Gastrocnemius medialis (tissue), 4 donors: ENCODE results near the gene ATXN7L1. TPM values are rescaled to one million over a fixed set of nuclear protein-coding genes. Genes with fewer than 3 reads are reported as not detected.

ENCODE experiments used
- ATAC-seq, 2 donors: fragments of 150-250 bp; one replicate each; pipeline ENCODE4 v1.9.1; 2016
- DNase-seq, 2 donors: peaks; one replicate each; pipeline ENCODE4 v3.0.0-alpha.2; 2019
- H3K27ac ChIP-seq, 4 donors: fragments of 200-600 bp; sonication (generic); 1 replicate in 1 of 4; 2 replicates in 3 of 4; pipeline ENCODE4 v1.5.1; 2016 to 2018; ENCODE audit warnings: mild to moderate bottlenecking in 2 of 4, moderate library complexity in 1 of 4
- H3K27me3 ChIP-seq, 3 donors: fragments of 200-600 bp; sonication (generic) in 2 of 3; 1 replicate in 1 of 3; 2 replicates in 2 of 3; pipeline versions ENCODE4 v1.5.1 to v1.6.0; 2016 to 2019; ENCODE audit warnings: mild to moderate bottlenecking in 1 of 3, moderate library complexity in 1 of 3
- H3K36me3 ChIP-seq, 2 donors: fragments of 200-600 bp; sonication (generic) in 1 of 2; one replicate each; pipeline ENCODE4 v1.5.1; 2017 to 2018
- H3K4me1 ChIP-seq, 2 donors: fragments of 200-600 bp; sonication (generic) in 1 of 2; one replicate each; pipeline ENCODE4 v1.5.1; 2016 to 2017; ENCODE audit warnings: mild to moderate bottlenecking in 2 of 2
- H3K4me3 ChIP-seq, 4 donors: fragments of 200-600 bp; sonication (generic) in 3 of 4; 1 replicate in 1 of 4; 2 replicates in 3 of 4; pipeline ENCODE4 v1.5.1; 2016 to 2019; ENCODE audit warnings: mild to moderate bottlenecking in 2 of 4
- H3K9me3 ChIP-seq, 3 donors: fragments of 200-600 bp; sonication (generic) in 2 of 3; 1 replicate in 1 of 3; 2 replicates in 2 of 3; pipeline ENCODE4 v1.5.1; 2016 to 2019
- POLR2A ChIP-seq, 2 donors: fragments of 450-650 bp; IDR thresholded peaks; one replicate each; pipeline ENCODE4 v1.6.1; 2017; ENCODE audit warnings: antibody characterized with exemption in 2 of 2, mild to moderate bottlenecking in 2 of 2, moderate library complexity in 2 of 2
- in situ Hi-C, 4 donors: fragments of 200-750 bp; cut with MboI; loops; one replicate each; pipeline versions ENCODE4 v1.15.0 to v1.8.0; 2017; ENCODE audit warnings: low sequenced_read_pairs in 4 of 4
- intact Hi-C: fragments of 100-400 bp; cut with DNase I; formaldehyde crosslinking; loops from one replicate; pipeline ENCODE4 v1.15.1; 2023; ENCODE audit warnings: low total_unique reads
- total RNA-seq, 4 donors: library from RNA; depleted of rRNA; stranded (reverse); fragments of >200 nt; gene quantifications; one replicate each; pipeline versions ENCODE4 v1.1.0 to v1.2.3, GENCODE V29; 2016
- TF ChIP-seq, protein P1 (sequence below), 5 experiments: fragments of 450-650 bp in 3 of 5; fragments of 200-600 bp in 2 of 5; sonication (generic) in 2 of 5; IDR thresholded peaks in 4 of 5; conservative IDR thresholded peaks in 1 of 5; 1 replicate in 4 of 5; 2 replicates in 1 of 5; pipeline ENCODE4 v1.5.1; 2016 to 2019; ENCODE audit warnings: antibody characterized with exemption in 5 of 5, mild to moderate bottlenecking in 3 of 5, moderate library complexity in 3 of 5

ATXN7L1 gene
- total RNA-seq, 4 donors from 2014 or later = 1.6 to 6.6 (median 4.8) TPM

DNA sequence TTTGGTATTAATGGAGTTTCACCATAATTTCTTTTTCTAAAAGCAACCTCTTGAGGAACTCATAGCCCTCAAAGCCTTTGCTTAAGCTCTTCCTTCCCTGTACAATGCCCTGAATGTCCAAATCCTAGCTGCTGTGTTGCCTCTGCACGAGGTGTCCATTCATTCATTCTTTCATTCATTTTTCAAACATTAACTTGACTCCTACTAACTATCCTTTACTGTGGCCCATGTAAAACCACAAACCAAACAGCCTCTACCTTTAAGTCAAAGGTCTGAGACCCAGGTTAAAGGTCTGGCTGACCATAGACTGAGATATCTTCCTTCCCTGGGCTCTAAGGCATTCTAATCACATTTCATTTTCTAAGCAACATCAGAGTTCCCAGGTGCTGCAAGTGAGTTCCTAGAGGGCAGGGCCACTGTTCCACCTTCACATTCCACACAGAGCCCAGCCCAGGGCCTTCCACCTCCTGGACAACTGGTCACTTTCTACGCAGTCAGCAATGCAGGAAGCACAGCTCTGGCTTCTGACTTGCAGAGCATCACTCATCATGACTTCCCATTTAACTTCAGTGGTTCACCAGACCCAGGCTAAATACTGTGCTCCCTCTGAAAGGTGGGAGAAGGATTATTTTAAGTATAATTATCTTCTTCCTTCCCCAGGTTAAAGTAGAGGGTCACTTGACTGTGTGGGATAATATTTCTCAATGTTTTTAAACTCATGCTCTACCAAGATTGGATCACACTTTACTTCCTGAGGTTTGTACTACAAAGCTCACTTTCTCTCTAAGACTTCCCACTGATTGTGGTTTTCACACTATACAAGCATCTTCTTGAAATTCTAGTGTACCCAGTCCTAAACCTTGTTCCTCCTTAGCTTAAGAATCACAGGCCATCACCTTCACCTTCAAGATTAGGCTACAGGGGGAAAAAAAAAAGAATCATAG, 19.1 kb downstream of the ATXN7L1 start:
- in situ Hi-C loops = no loop called here
- ATAC-seq (no peak), DNase-seq (no peak)
- H3K36me3 ChIP-seq = no peaks in the 10 kb centered on the region
- H3K27me3 ChIP-seq = no peaks in the 10 kb centered on the region
- intact Hi-C loops = no loop called here
- no peaks in the 10 kb centered on the region for H3K9me3 ChIP-seq
- H3K4me1 ChIP-seq = no peaks in the 10 kb centered on the region
- H3K4me3 ChIP-seq = no peak overlapping the region
- TF ChIP-seq POLR2A (IDR thresholded peaks at IDR 0.05) = no peak
- TF ChIP-seq, protein P1, sequence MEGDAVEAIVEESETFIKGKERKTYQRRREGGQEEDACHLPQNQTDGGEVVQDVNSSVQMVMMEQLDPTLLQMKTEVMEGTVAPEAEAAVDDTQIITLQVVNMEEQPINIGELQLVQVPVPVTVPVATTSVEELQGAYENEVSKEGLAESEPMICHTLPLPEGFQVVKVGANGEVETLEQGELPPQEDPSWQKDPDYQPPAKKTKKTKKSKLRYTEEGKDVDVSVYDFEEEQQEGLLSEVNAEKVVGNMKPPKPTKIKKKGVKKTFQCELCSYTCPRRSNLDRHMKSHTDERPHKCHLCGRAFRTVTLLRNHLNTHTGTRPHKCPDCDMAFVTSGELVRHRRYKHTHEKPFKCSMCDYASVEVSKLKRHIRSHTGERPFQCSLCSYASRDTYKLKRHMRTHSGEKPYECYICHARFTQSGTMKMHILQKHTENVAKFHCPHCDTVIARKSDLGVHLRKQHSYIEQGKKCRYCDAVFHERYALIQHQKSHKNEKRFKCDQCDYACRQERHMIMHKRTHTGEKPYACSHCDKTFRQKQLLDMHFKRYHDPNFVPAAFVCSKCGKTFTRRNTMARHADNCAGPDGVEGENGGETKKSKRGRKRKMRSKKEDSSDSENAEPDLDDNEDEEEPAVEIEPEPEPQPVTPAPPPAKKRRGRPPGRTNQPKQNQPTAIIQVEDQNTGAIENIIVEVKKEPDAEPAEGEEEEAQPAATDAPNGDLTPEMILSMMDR (IDR thresholded peaks at IDR 0.05 in 4 of 5, conservative IDR thresholded peaks at IDR 0.05 in 1 of 5) = no peak
- no peak overlapping the region for H3K27ac ChIP-seq

DNA sequence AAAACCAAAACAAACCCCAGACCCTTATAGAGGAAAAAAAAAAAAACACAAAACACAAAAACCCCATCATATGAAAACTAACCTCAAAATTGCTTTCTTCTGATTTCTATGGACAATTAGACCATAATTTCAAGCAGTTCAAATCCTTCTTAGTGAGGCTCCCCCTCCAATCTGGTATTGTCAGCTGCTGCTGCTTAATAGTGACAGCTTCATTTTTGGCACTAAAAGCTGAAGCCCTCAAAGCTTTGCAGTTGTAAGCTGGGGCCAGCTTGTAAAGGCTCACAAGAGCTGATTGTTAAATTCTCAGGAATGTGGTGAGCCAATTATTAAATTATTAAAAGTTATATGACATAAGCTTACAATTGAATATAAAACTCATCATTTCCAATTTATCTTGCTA, 21.9 kb downstream of the ATXN7L1 start:
- DNase-seq = no peak
- no peak for ATAC-seq
- no peaks in the 10 kb centered on the region for H3K36me3 ChIP-seq
- H3K4me1 ChIP-seq = no peaks in the 10 kb centered on the region
- no peak for TF ChIP-seq POLR2A (IDR thresholded peaks at IDR 0.05)
- TF ChIP-seq, protein P1 (IDR thresholded peaks at IDR 0.05 in 4 of 5, conservative IDR thresholded peaks at IDR 0.05 in 1 of 5) = no peak
- H3K9me3 ChIP-seq = no peaks in the 10 kb centered on the region
- H3K27me3 ChIP-seq = no peaks in the 10 kb centered on the region
- H3K27ac ChIP-seq = no peak overlapping the region
- in situ Hi-C loops (no loop called here), intact Hi-C loops (no loop called here)
- H3K4me3 ChIP-seq = no peak overlapping the region

GRCh38 chr7:105853931-105854419, 22.4 kb downstream of the ATXN7L1 start:
- DNase-seq (no peak), ATAC-seq (peak in 1 of 2 donors; percentile 9)
- in situ Hi-C loops = no loop called here
- Histone ChIP-seq H3K36me3 (no peaks in the 10 kb centered on the region), H3K9me3 (no peaks in the 10 kb centered on the region), H3K4me1 (no peaks in the 10 kb centered on the region), H3K27ac (no peak overlapping the region), H3K4me3 (no peak overlapping the region), H3K27me3 (no peaks in the 10 kb centered on the region)
- TF ChIP-seq, protein P1 (IDR thresholded peaks at IDR 0.05 in 4 of 5, conservative IDR thresholded peaks at IDR 0.05 in 1 of 5) = no peak
- no peak for TF ChIP-seq POLR2A (IDR thresholded peaks at IDR 0.05)
- intact Hi-C loops = no loop called here

DNA sequence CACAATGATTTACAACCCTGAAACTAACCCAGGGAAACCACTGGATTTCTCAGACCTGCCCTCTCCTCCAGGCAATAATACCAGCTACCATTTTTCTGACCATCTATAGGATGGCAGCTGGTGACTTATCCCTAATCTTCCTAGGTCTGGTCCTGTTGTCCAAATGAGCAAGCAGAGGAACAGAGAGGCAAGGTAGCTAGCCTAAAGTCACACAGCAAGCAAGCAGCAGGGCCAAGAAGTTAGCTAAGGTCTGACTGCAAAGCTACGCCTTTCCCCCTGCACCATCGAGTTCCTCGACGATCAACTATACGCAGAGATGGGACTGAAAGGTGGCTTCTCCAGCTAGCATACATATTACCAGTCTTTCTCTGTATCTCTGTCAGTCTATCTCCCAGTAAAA, 25.3 kb downstream of the ATXN7L1 start:
- in situ Hi-C loops (no loop called here), intact Hi-C loops (no loop called here)
- TF ChIP-seq POLR2A (IDR thresholded peaks at IDR 0.05) = no peak
- TF ChIP-seq, protein P1 (IDR thresholded peaks at IDR 0.05 in 4 of 5, conservative IDR thresholded peaks at IDR 0.05 in 1 of 5) = no peak
- no peaks in the 10 kb centered on the region for H3K4me1 ChIP-seq
- no peak overlapping the region for H3K4me3 ChIP-seq
- DNase-seq (no peak), ATAC-seq (no peak)
- no peaks in the 10 kb centered on the region for H3K9me3 ChIP-seq
- no peaks in the 10 kb centered on the region for H3K36me3 ChIP-seq
- no peaks in the 10 kb centered on the region for H3K27me3 ChIP-seq
- H3K27ac ChIP-seq = no peak overlapping the region
